A673 (cell line): ENCODE results near the gene OTX2.

ENCODE experiments used
- CTCF ChIP-seq: fragments of 300-800, 200-600 bp; sonication (generic); conservative IDR thresholded peaks from 2 replicates; pipeline ENCODE4 v1.5.1; 2017; ENCODE audit warnings: low read depth, mild to moderate bottlenecking, antibody characterized with exemption, low read length, moderate library complexity, mixed read lengths
- EZH2 ChIP-seq: fragments of 200-600 bp; sonication (generic); IDR thresholded peaks from 2 replicates; pipeline ENCODE4 v1.6.1; 2017; ENCODE audit warnings: borderline replicate concordance, low read depth, mild to moderate bottlenecking, mixed read lengths, antibody characterized with exemption, low read length; ENCODE audit not compliant: poor library complexity, severe bottlenecking

- no peak for TF ChIP-seq CTCF
- TF ChIP-seq EZH2: no peak
Observed at GRCh38 chr14:56844406-56845002, 34.2 kb upstream of the OTX2 start.
